K562 (cell line): ENCODE data around the gene EPB41L1. TPM values are rescaled to one million over a fixed set of nuclear protein-coding genes. Genes with fewer than 3 reads are reported as not detected.

Experiments used
- PHB ChIP-seq: fragments of 250-450 bp; sonication (Bioruptor Pico); IDR thresholded peaks from 2 replicates; pipeline ENCODE4 v1.5.0; 2021
- REST ChIP-seq, 2 experiments: fragments of 450-650 bp; formaldehyde crosslinking in 1 of 2; IDR thresholded peaks; 2 replicates each; pipeline versions ENCODE4 v1.4.0 to v1.6.1; 2014 to 2020; ENCODE audit warnings: mild to moderate bottlenecking in 2 of 2, borderline replicate concordance in 1 of 2, low read depth in 1 of 2
- SMC3 ChIP-seq: conservative IDR thresholded peaks from 2 replicates; pipeline ENCODE4 v1.6.1; 2011; ENCODE audit warnings: low read depth, low read length, improper control_type of control experiment; ENCODE audit not compliant: insufficient read depth
- ZNF23 ChIP-seq: fragments of 250-450 bp; sonication (Bioruptor Pico); IDR thresholded peaks from 2 replicates; pipeline ENCODE4 v1.4.0; 2020; ENCODE audit warnings: mild to moderate bottlenecking
- ZNF282 ChIP-seq: sonication (generic); formaldehyde crosslinking; IDR thresholded peaks from 2 replicates; pipeline ENCODE4 v1.8.1; 2023; ENCODE audit warnings: missing genetic modification reagents
- polyA plus RNA-seq, 8 experiments: library from polyadenylated mRNA; depleted of rRNA in 4 of 8; stranded (reverse) in 5 of 8; unstranded in 3 of 8; fragments of >200 nt; fragmentation: Nextera tagmentation in 2 of 8; fragmentation: Illumina TruSeq in 1 of 8; extraction: Ambion mirVana in 2 of 8; extraction: Trizol in 1 of 8; gene quantifications; 2 replicates each; pipeline versions ENCODE4 v1.2.1 to v1.2.3, GENCODE V29; 2011 to 2014; ENCODE audit warnings: inconsistent platforms in 1 of 8, missing spikeins in 1 of 8
- total RNA-seq, 7 experiments: library from RNA; depleted of rRNA in 6 of 7; stranded (reverse); fragments of >200 nt in 6 of 7; fragmentation: Illumina TruSeq in 2 of 7; extraction: Trizol in 2 of 7; gene quantifications; 2 replicates each; pipeline versions ENCODE4 v1.2.1 to v1.2.3, GENCODE V29; 2011 to 2021; ENCODE audit warnings: low replicate concordance in 1 of 7

EPB41L1 gene
- total and polyA plus RNA-seq, 9 of the 15 experiments (the other 6 are each of a cell fraction or from before 2014, with no cell fraction given): 0.11 to 4.3 (median 1.3) TPM

- TF ChIP-seq SMC3: peak; percentile 76
- no peak for TF ChIP-seq PHB (CRISPR knock-in tag)
- TF ChIP-seq ZNF23 (CRISPR knock-in tag): no peak
- peak; percentile 61 for TF ChIP-seq REST (IDR thresholded peaks at IDR 0.05; ENCODE audit: borderline replicate concordance)
- no peak for TF ChIP-seq REST (CRISPR knock-in tag; IDR thresholded peaks at IDR 0.05; ENCODE audit: low read depth)
- TF ChIP-seq ZNF282 (CRISPR knock-in tag): no peak
These were observed 60.2 kb downstream of the EPB41L1 start (continued) for GRCh38 chr20:36214684-36215256.
